A549 (cell line): ENCODE results near the gene SMAD6. TPM values are rescaled to one million over a fixed set of nuclear protein-coding genes. Genes with fewer than 3 reads are reported as not detected.

Experiments used
- ATAC-seq, 2 experiments: fragments of 200-7000 bp in 1 of 2; fragments of >200 bp in 1 of 2; cut with Nextera tagmentation in 1 of 2; cut with Tn5 transposase in 1 of 2; 3 replicates each; pipeline versions ENCODE4 v1.8.0 to v1.9.1; 2018 to 2020; ENCODE audit warnings: mild to moderate bottlenecking in 1 of 2, moderate library complexity in 1 of 2
- CTCF ChIA-PET: fragments of 300-600 bp; sonication (Branson Sonifier 250); formaldehyde crosslinking; extraction: SDS; loops from one replicate; lab custom pipeline; 2021; ENCODE audit warnings: antibody characterized with exemption, inconsistent platforms; lab: Yijun Ruan, JAX
- POLR2A ChIA-PET: fragments of 350-600 bp; formaldehyde crosslinking; extraction: SDS; loops from one replicate; lab custom pipeline; 2021; ENCODE audit warnings: antibody characterized with exemption, inconsistent platforms; lab: Yijun Ruan, JAX
- DNase-seq, 2 experiments: peaks; one replicate each; pipeline versions ENCODE4 v3.0.0 to v3.0.0-alpha.2; 2011 to 2016; ENCODE audit warnings: low read depth in 1 of 2, low spot score in 1 of 2
- FAIRE-seq: peaks from 2 replicates; lab custom pipeline; 2011; peaks lifted over from hg19 to GRCh38; lab: Jason Lieb, UNC
- H3K27ac ChIP-seq, 2 experiments: fragments of >200 bp; sonication (Bioruptor Twin); formaldehyde crosslinking; 3 replicates each; pipeline ENCODE4 v1.5.1; 2016 to 2017
- H3K4me1 ChIP-seq: fragments of >200 bp; sonication (Bioruptor Twin); formaldehyde crosslinking; 3 replicates; pipeline ENCODE4 v1.6.1; 2016
- H3K4me2 ChIP-seq: fragments of >200 bp; sonication (Bioruptor Twin); formaldehyde crosslinking; 3 replicates; pipeline ENCODE4 v1.6.1; 2016
- H3K4me3 ChIP-seq: fragments of >200 bp; sonication (Bioruptor Twin); formaldehyde crosslinking; 3 replicates; pipeline ENCODE4 v1.5.1; 2016
- H3K9me3 ChIP-seq: fragments of >200 bp; sonication (Bioruptor Twin); formaldehyde crosslinking; 3 replicates; pipeline ENCODE4 v1.6.1; 2016
- EHMT2 ChIP-seq: fragments of 200-600 bp; sonication (generic); IDR thresholded peaks from 2 replicates; pipeline ENCODE4 v1.6.1; 2016; ENCODE audit warnings: antibody characterized with exemption, low read depth, mild to moderate bottlenecking, moderate library complexity
- FOSB ChIP-seq: fragments of 250-450 bp; sonication (Bioruptor Pico); IDR thresholded peaks from 2 replicates; pipeline ENCODE4 v1.5.0; 2020; ENCODE audit warnings: mild to moderate bottlenecking, moderate library complexity
- HEYL ChIP-seq: fragments of 250-450 bp; sonication (Bioruptor Pico); IDR thresholded peaks from 2 replicates; pipeline ENCODE4 v1.8.0; 2021; ENCODE audit warnings: mild to moderate bottlenecking, moderate library complexity
- HOXA7 ChIP-seq: fragments of 250-450 bp; sonication (Bioruptor Pico); IDR thresholded peaks from 2 replicates; pipeline ENCODE4 v1.5.0; 2020; ENCODE audit warnings: mild to moderate bottlenecking, moderate library complexity
- HOXB13 ChIP-seq: fragments of 250-450 bp; sonication (Bioruptor Pico); IDR thresholded peaks from 2 replicates; pipeline ENCODE4 v1.5.0; 2020; ENCODE audit warnings: low read depth, mild to moderate bottlenecking, moderate library complexity
- HOXB5 ChIP-seq: fragments of 250-450 bp; sonication (Bioruptor Pico); IDR thresholded peaks from 2 replicates; pipeline ENCODE4 v1.5.0; 2020; ENCODE audit warnings: mild to moderate bottlenecking, moderate library complexity
- JUN ChIP-seq, 2 experiments: fragments of >200 bp; sonication (Bioruptor Twin); formaldehyde crosslinking; IDR thresholded peaks; 2 replicates in 1 of 2; 3 replicates in 1 of 2; pipeline ENCODE4 v1.6.1; 2016 to 2017
- MAX ChIP-seq: IDR thresholded peaks from 2 replicates; pipeline ENCODE4 v1.6.1; 2012
- PBX3 ChIP-seq: IDR thresholded peaks from 2 replicates; pipeline ENCODE4 v1.6.1; 2012
- PHF8 ChIP-seq: fragments of 200-600 bp; sonication (generic); IDR thresholded peaks from 2 replicates; pipeline ENCODE4 v1.6.1; 2016; ENCODE audit warnings: low read depth, mild to moderate bottlenecking, antibody characterized with exemption, moderate library complexity, borderline replicate concordance
- POLR2A ChIP-seq: IDR thresholded peaks from 2 replicates; pipeline ENCODE4 v1.6.1; 2012; ENCODE audit warnings: mild to moderate bottlenecking, low read length
- RNF2 ChIP-seq: fragments of 200-600 bp; sonication (generic); IDR thresholded peaks from 2 replicates; pipeline ENCODE4 v1.6.1; 2016; ENCODE audit warnings: low read depth, mild to moderate bottlenecking, antibody characterized with exemption, moderate library complexity, borderline replicate concordance
- TFCP2L1 ChIP-seq: fragments of 250-450 bp; sonication (Bioruptor Pico); IDR thresholded peaks from 2 replicates; pipeline ENCODE4 v1.5.0; 2021; ENCODE audit warnings: mild to moderate bottlenecking
- TP53 ChIP-seq: fragments of 250-450 bp; sonication (Bioruptor Pico); IDR thresholded peaks from 2 replicates; pipeline ENCODE4 v1.5.0; 2021; ENCODE audit warnings: mild to moderate bottlenecking, moderate library complexity
- USF2 ChIP-seq: fragments of 450-650 bp; IDR thresholded peaks from 2 replicates; pipeline ENCODE4 v1.6.1; 2014; ENCODE audit warnings: antibody characterized with exemption
- ZSCAN20 ChIP-seq: fragments of 250-450 bp; sonication (Bioruptor Pico); IDR thresholded peaks from 2 replicates; pipeline ENCODE4 v1.8.0; 2022; ENCODE audit warnings: mild to moderate bottlenecking, moderate library complexity
- WGBS: methylation state at CpG from one replicate; pipeline ENCODE4 v1.1.6; 2017; ENCODE audit errors: missing lambda C conversion rate; 5-methylcytosine and 5-hydroxymethylcytosine counted together
- polyA plus RNA-seq, 4 experiments: library from polyadenylated mRNA; depleted of rRNA in 3 of 4; stranded (reverse); fragments of >200 nt; fragmentation: RNase III in 1 of 4; extraction: RNeasy Plus Mini Kit Qiagen cat#74134 plus additional on column Dnase treatment in 1 of 4; gene quantifications; 2 replicates in 3 of 4; 3 replicates in 1 of 4; pipeline ENCODE4 v1.2.3, GENCODE V29; 2011 to 2017
- TF ChIP-seq, protein P1 (sequence below): fragments of 150-350 bp; IDR thresholded peaks from 2 replicates; pipeline ENCODE4 v1.6.1; 2014; ENCODE audit warnings: low read depth, mild to moderate bottlenecking, low read length

The SMAD6 gene
- polyA plus RNA-seq, 2 of the 4 experiments (the other 2 are of a cell fraction), result 9.6 to 46.6 TPM

DNA sequence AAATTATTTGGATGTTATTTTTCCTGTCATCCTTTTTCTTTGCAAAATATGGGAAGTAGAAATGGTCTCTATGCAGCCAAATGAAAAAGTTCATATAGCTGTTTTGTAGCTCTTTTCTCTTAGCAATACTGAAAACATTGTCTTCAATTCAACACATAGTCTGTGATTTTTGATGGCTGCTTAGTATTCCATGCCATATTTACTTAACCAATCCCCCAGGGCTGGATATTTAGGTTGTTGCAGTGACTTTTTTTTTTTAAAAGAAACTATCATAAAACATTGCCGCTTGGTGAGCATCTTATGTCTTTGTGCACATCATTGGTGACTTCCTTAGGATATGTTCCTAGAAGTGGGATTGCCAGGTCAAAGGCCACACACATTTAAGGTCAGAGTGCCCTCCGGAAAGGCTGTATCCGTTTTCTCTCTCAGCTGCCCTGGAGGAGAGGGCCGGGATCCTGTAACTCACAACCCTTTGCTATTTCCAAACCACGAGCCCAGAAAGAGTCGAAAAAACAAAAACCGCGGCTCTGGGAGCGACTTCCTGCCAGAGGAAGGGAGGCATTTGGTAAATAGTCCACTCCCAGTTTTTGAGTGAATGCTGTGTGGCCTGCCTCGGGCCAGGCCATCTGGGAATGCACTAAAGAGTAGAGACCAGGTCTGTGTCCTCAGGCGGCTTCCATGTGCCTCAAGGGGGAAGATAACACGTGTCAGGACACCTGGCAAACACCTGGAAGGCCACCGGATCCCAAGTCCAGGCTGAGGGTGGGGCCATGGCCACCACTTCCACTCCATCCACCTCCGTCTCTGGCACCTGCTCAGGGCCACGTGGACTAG lies 41.9 kb downstream of the SMAD6 start:
- DNase-seq, result no peak
- Histone ChIP-seq H3K4me2 (no peak overlapping the region; the same call in 2 of the 3 replicates), H3K4me1 (peaks cover 59% of the 10 kb centered on the region), H3K4me3 (no peak overlapping the region), H3K9me3 (no peaks in the 10 kb centered on the region), H3K27ac (peak overlapping the region; percentile 71 to 87; a peak in 4 of 6 replicates)
- CTCF ChIA-PET, result interaction anchor here (0.7 to 42.9 kb wide), 12 partner anchors 10 to 1204 kb away, joined by 3 to 779 read pairs (median 4); partner anchors contain the start of gene SMAD6
- FAIRE-seq, result no peak
- POLR2A ChIA-PET, result interaction anchor here (0.6 kb wide), 1 partner anchor 28 kb away, joined by 3 read pairs; no protein-coding TSS in a partner anchor
- TF ChIP-seq MAX (peak; percentile 31; the same call in 1 of the 2 replicates), PBX3 (no peak)
- no peak for ATAC-seq
- 66% methylated on average over 15 of the region's 15 CpGs for WGBS

DNA sequence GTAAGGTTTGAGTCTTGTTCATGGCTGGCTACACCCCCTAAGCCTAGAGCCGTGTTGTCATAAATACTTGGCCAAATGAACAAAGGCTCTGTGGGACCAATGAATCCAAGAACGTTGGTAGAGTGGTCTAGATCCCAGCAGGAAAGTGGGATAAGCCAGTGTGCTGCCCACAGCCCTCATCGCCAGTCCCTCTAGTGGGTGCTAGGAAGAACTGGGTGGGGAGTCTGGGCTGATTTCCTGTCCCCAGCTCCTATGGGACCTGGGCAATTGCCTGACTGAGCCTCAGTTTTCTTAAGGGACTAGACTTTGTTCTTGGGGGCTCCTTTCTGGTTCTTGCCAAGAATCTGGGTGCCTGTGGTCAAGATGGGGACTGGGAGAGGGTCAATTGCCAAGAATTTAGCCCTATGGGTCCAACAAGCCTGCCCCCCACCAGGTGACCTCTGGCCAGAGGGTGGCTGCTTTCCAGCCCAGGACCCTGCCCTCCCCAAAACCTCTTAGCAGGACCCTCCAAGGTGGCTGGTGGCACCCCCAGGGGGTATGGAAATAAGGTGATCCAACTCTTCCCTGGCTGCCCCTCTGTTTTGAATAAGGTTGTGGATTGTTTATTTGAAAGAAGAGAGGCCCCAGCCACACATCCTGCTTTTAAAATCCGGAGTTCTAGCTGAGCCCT lies 42.7 kb downstream of the SMAD6 start:
- DNase-seq (peak in 1 of 2 experiments; percentile 65), FAIRE-seq (no peak), ATAC-seq (peak; percentile 37 to 57; a peak in 4 of 6 replicates)
- Histone ChIP-seq H3K4me1 (peaks cover 67% of the 10 kb centered on the region), H3K4me3 (no peak overlapping the region), H3K27ac (peak overlapping the region; percentile 71 to 87), H3K4me2 (peak overlapping the region; percentile 22; the same call in 1 of the 3 replicates), H3K9me3 (no peaks in the 10 kb centered on the region)
- TF ChIP-seq TFCP2L1 (no peak), TP53 (CRISPR knock-in tag) (no peak), HOXB5 (CRISPR knock-in tag) (no peak), PHF8 (no peak), POLR2A (no peak), RNF2 (no peak), HOXA7 (no peak), USF2 (no peak), ZSCAN20 (CRISPR knock-in tag) (no peak), HEYL (CRISPR knock-in tag) (no peak), JUN (IDR thresholded peaks at IDR 0.05) (no peak), HOXB13 (CRISPR knock-in tag) (no peak), MAX (no peak), FOSB (CRISPR knock-in tag) (no peak), EHMT2 (no peak)
- TF ChIP-seq, protein P1, sequence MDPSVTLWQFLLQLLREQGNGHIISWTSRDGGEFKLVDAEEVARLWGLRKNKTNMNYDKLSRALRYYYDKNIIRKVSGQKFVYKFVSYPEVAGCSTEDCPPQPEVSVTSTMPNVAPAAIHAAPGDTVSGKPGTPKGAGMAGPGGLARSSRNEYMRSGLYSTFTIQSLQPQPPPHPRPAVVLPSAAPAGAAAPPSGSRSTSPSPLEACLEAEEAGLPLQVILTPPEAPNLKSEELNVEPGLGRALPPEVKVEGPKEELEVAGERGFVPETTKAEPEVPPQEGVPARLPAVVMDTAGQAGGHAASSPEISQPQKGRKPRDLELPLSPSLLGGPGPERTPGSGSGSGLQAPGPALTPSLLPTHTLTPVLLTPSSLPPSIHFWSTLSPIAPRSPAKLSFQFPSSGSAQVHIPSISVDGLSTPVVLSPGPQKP, result no peak
- 64% methylated on average over 4 of the region's 4 CpGs for WGBS
- ChIA-PET POLR2A (no interaction called here), CTCF (interaction anchor here (0.7 to 42.9 kb wide), 10 partner anchors 9 to 1204 kb away, joined by 3 to 779 read pairs (median 4); partner anchors contain the start of gene SMAD6)
